Measurements from ENCODE around the gene GPN3.

GRCh38 chr12:110468214-110469048, at the start of gene GPN3, which contains the start of gene FAM216A:
- no peak for TF ChIP-seq GATA2 (IDR thresholded peaks at IDR 0.05; ENCODE audit: low read depth, low read length)
- no peak for TF ChIP-seq GATA3 (IDR thresholded peaks at IDR 0.05; ENCODE audit: low read depth, low read length)

All from SH-SY5Y (cell line).